Activated CD8-positive, alpha-beta memory T cell treated with anti-CD3 and anti-CD28 coated beads for 24 hours (primary cell): Measurements from ENCODE around the gene CACNB2.

Source experiments
- DNase-seq: peaks from one replicate; pipeline ENCODE4 v3.0.0-alpha.2; 2020

CACNB2 gene

GRCh38 chr10:18345308-18345707, 205.1 kb downstream of the CACNB2 start:
- no peak for DNase-seq

DNA sequence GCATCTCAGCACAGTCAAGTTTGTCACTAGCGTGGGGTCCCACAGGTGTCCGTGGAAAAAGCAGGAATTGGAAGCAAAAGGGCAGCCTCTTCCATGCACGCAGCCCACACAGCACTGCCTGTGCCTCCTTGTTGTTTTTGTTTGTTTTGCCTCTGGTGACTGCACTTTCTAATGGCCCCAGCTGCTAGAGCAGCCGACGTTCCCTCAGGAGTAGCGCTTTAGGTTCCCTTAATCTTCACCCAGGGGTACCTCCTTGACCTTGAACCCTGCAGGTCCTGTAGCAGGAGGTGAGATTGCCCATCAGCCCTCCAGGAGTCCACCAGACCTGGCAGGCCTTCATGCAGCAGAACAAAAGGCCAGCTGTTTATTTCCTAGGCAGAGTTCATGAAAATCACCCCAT, 210.1 kb downstream of the CACNB2 start:
- DNase-seq: no peak

- DNase-seq: no peak
Measured at GRCh38 chr10:18351421-18351820, 211.2 kb downstream of the CACNB2 start.

GRCh38 chr10:18352175-18352574, 212.0 kb downstream of the CACNB2 start:
- DNase-seq: no peak

DNA sequence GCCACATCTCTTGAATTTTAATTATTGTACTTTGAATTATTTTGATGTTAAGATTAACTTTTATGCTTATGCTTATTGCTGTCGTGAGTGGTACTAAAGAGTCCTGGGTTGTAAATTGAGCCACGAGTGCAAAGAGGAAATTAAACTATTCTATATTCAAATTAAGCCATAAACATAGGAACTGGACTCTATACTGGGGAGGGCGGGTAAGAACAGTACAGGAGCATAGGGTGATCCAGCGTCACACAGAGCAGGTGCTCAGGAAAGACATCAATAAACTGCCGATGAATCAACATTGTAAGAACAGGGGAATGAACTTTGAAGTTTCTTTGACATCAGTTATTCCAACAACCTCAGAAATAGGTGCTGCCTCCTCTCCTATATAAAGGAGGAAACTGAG, 219.6 kb downstream of the CACNB2 start:
- DNase-seq: no peak

GRCh38 chr10:18362892-18363291, 222.7 kb downstream of the CACNB2 start:
- DNase-seq: no peak

DNA sequence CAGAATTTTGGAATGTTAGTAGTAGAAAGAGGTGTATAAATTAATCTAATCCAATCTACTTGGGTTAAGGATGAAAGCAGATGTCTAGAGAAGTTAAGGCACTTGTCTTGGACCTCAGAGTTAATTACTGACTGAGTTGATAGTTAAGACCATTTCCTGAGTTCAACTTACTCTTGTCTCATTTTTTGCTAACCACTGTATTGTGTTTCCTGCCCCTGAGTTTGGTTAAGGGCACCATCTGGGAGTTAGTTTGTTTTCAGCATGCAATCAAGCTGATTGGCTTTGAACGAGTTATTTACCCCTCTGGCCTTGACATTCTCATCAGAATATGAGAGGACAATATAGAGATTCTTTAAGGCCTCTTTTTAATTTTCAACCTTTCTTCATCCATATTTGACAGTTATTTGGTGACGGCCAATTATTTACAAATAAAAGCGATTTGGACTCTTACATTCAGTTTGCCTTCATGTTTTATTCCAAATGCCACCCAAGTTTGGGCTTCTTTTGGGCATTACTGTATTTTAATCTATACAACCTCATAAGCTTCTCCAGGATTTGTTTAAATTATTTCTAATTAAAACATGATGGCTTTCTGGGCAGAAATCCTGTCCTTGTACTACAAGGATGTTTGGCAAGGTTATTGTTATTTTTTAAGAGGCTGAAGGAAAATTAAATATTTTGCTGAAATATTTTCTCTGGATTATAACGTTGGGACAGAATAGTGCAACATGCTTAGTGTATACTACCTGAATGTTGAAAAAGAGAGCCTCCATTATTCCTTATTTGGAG, 225.0 kb downstream of the CACNB2 start:
- no peak for DNase-seq

DNA sequence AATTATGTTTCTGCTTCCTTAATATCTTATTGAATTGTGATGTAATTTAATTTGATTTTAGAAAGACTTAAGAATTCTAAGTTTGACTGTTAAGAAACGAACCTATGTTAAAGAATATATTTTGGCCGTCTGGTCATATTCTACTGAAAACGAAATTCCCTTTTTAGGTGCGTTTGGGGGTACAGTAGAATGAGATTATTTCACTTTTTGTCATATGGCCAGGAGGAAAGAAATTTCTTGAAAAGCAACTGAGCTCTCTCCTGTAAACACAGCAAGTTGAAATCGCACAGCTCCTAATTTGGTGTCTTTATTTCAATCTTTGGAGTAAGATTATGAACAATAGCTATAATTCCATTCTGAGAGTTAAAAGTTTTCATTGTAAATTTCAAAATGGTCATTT, 227.6 kb downstream of the CACNB2 start:
- no peak for DNase-seq

GRCh38 chr10:18368273-18368672, 228.0 kb downstream of the CACNB2 start:
- DNase-seq: no peak

GRCh38 chr10:18368682-18369081, 228.5 kb downstream of the CACNB2 start:
- no peak for DNase-seq

- DNase-seq: no peak
Measured at GRCh38 chr10:18369859-18370473, 229.7 kb downstream of the CACNB2 start.

DNA sequence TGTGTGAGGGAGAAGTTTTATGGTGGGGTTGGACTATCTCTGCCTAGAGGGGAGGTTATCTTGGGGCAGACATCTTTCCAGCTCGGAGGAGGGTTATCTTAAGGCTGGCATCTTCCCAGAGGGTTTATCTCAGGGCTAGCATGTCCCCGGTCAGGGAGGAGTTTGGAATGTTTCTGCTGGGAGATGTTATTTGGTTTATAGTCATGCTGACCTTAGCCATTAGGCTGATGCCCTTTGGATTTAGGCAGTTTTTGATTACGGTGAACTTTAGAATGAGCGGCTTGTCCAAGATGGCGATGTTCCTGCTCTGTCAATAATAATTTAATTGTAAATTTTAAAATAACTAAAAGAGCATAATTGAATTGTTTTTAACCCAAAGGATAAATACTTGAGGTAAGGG, 236.4 kb downstream of the CACNB2 start:
- no peak for DNase-seq

GRCh38 chr10:18377898-18378297, 237.7 kb downstream of the CACNB2 start:
- no peak for DNase-seq

GRCh38 chr10:18378766-18379165, 238.5 kb downstream of the CACNB2 start:
- no peak for DNase-seq

GRCh38 chr10:18381679-18382078, 241.5 kb downstream of the CACNB2 start:
- no peak for DNase-seq

DNA sequence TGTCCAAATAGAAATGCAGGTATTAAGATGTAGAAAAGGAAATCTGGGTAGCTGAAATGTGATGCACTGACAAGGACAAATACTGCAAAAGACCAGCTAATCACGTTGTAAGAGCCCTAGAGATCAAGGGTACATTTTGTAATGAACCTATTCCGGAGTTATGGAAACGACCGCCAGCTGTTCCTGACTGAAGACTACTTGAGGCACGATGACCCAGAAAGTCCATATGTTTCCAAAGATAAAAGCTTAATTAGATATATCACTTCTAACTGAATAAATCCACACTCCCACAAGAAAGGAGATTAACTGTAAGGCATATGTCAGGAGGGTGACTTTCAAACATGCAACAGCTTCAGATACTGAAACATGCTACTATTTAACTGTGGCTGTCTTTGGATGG, 257.7 kb downstream of the CACNB2 start:
- DNase-seq: no peak

DNA sequence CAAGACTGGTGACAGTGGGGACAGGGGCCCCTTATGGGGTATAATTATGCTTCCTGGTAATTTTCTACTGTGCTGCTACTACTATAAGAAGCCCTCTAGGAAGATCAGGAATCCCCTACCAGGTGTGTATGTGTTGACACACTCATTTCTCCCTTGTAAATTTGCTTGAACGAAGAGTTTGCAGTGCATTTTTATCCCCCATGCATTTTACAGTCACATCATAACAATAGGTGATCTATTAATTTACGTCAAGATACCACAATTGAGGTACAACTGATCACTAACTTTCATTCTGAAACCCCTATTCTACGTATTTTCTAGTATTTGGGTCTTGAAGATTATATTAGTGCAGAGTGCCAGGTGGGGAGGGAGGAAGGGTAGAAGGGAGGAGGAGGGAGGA, 258.9 kb downstream of the CACNB2 start:
- no peak for DNase-seq

GRCh38 chr10:18400201-18400905, 260.1 kb downstream of the CACNB2 start:
- no peak for DNase-seq

GRCh38 chr10:18400906-18401245, 260.7 kb downstream of the CACNB2 start:
- no peak for DNase-seq

DNA sequence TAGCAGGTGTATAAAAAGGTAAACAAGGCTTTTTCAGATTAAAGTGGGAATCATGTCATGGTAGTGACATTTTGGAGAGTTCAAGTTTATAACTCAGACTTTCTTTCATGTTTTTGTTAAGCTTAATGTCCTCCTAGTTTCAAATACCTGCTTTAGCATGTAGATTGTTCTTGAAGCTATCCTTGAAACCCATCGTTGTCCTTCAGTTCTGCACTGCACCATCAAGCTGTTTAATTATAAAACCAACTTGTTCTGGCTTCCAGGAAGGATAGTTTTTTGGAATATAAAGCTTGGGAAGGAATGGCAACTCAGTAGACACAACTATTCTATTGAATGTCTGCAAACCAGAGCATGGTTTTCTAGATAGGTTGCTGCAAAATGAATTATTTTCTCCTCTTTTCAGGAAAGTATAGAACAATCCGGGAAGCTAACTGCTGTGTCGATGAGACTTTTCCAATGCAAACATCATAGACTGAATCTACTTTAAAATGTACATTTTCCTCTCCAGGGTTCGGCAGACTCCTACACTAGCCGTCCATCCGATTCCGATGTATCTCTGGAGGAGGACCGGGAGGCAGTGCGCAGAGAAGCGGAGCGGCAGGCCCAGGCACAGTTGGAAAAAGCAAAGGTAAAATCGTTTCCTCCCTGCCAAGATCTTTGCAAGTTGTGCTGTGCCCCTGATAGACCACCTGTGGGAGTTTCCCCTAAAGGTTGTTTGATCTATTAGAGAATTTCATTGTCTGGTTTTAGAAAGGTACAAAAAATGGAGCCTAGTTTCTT, 261.4 kb downstream of the CACNB2 start:
- no peak for DNase-seq

DNA sequence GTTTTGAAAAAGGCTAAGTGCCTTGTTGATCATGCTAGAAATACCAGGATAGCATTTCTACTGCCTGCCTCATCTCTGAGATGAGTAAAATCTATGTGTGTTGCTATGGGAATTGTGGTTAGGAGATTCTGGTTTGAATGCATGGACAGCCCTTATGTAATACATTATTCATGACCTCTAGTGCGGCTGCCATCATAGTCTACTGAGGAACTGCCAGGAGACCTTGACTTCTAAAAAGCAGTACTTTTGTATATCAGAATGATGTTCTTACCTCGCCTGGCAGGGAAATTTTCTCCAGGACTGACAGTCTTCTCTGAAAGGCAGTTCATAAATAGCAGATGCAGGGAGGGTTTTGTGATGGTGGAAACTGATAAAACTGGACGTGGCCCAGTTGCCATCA, 262.6 kb downstream of the CACNB2 start:
- DNase-seq: no peak

- no peak for DNase-seq
Measured at GRCh38 chr10:18404530-18404929, 264.3 kb downstream of the CACNB2 start.

DNA sequence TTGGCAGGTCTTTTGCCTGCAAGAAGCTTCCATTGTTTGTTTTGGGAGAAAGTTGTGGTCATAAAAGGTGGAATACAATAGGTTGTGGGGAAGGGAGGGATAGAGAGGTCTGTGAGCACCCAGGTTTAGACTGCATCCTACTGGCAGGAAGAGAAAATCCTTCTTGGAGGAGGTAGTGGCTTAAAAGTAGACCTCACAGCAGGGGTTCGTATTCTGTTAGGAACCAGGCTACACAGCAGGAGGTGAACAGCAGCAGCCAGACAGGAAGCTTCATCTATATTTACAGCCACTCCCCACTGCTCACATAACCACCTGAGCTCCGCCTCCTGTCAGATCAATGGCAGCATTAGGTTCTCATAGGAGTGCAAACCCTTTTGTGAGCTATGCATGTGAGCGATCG, 265.9 kb downstream of the CACNB2 start:
- no peak for DNase-seq
